ENCODE data around the gene RTP3.
"Not testable (repeated sequence)": the region's sequence is repeated elsewhere in the genome, so short reads cannot be mapped to it uniquely, and the experiment has no call there.

Gene RTP3

GRCh38 chr3:46519952-46520351, 22.2 kb downstream of the RTP3 start:
- no peak for DNase-seq

- no peak for DNase-seq
Measured at GRCh38 chr3:46520531-46520930, 22.8 kb downstream of the RTP3 start.

- no peak for DNase-seq
Measured at GRCh38 chr3:46521096-46521495, 23.3 kb downstream of the RTP3 start.

DNA sequence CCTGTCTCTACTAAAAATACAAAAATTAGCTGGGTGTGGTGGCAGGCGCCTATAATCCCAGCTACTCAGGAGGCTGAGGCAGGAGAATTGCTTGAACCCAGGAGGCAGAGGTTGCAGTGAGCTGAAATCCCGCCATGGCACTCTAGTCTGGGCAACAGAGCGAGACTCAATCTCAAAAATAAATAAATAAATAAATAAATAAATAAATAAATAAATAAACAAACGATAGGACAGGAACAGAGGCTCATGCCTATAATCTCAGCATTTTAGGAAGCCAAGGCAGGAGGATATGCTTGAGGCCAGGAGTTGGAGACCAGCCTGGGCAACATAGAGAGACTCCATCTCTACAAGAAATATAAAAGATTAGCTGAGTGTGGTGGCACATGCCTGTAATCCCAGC, 24.4 kb downstream of the RTP3 start:
- DNase-seq, result not testable (repeated sequence)

- DNase-seq, result no peak
Measured at GRCh38 chr3:46523556-46523955, 25.8 kb downstream of the RTP3 start.

- DNase-seq, result no peak
Measured at GRCh38 chr3:46524008-46524407, 26.2 kb downstream of the RTP3 start.

- DNase-seq, result no peak
Measured at GRCh38 chr3:46524832-46525231, 27.1 kb downstream of the RTP3 start.

DNA sequence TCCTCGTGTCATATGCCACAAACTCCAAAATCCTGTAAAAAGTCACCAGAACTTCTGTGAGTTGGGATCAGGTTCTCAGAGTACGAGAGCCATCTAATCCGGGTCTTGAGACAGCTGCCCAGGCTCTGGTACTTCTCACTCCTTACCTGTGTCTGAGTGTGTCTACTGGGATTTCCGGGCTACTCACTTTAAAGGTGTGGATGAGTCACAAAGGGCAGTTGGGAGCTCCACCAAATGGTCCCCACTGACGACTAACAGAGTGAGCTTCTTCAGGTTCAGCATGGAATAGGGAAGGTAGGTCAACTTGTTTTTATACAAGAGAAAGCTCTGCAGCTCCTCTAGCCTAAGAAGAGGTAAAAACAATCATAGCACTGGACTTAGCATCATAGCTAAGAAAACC, 29.5 kb downstream of the RTP3 start:
- no peak for DNase-seq

- DNase-seq, result no peak
Measured at GRCh38 chr3:46533091-46533490, 35.3 kb downstream of the RTP3 start.

GRCh38 chr3:46535746-46536145, 38.0 kb downstream of the RTP3 start:
- DNase-seq, result no peak

GRCh38 chr3:46536758-46537157, 39.0 kb downstream of the RTP3 start:
- no peak for DNase-seq

DNA sequence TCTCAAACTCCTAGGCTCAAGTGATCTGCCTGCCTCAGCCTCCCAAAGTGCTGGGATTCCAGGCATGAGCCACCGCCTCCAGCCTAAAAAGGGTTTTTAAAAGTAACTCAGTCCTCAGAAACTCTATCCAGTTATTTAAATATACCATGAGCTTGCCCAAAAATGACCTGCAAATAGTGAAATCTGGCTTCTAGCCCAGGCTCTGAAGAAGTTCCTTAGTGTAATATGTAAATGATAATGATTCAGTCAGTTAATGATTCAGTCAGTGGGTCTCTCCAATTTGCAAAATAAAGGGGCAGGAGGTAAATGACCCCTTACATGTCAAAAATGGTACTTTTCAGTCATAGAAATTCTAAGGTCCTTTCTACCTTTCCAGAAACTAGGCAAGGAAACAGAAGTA, 39.5 kb downstream of the RTP3 start:
- no peak for DNase-seq

DNA sequence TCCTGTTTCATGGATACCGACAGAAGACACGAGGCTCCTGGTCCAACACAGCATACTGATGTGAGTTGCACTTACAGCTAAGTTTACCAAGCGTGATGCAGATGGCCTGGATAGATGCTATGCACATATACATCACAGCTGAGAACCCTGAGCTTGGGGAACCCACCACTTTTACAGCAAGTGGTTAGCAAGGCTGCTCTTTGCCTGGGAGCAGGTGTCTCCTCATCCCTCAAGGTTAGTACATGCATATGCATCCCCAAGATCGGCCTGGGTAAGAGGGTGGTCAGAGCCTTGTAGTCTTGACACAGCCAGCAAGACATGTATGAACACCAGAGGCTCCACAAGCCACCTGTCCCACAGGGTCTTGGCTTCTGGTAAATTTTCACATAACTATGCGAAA, 40.0 kb downstream of the RTP3 start:
- DNase-seq, result no peak

DNA sequence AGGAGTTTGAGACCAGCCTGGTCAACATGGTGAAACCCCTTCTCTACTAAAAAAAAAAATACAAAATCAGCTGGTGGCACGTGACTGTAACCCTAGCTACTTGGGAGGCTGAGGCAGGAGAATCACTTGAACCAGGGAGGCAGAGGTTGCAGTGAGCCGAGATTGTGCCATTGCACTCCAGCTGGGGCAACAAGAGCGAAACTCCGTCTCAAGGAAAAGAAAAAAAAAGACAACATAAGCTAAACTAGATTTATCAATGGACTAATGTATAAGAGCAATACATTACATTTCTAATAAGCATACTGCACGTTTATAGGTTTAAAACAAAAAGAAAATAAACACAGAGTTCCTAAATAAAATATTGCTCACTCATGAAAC, 40.6 kb downstream of the RTP3 start:
- not testable (repeated sequence) for DNase-seq

DNA sequence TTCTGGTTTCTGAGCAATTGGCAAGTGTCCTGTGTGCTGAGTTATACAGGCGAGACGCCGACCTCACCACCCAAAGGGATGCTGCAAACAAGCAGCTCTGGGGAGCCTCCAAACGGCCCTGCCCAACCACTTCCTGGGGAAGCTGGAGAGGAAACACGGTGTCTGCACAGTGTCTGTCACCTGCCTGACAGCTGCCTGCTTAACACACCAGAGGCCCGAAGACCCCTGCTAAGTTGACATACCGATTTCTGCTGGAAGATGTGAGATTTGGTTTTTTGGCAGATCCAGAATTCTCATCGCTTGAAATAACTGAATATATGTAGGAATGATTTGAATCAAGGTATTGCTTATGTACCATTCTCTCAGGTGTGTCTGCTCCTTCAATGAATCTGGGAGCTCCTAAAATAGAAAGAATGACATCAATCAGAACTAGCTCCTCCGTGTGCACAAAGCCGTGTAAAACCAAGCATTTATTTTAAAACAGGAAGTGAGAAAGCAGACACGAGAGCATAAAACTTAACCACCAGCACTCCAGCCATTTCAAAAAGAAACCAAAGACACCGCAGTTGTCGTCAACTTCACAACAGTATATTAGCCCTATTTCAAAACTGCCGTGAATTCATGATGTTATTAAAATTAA, 41.1 kb downstream of the RTP3 start:
- peak; percentile 15 to 78 (median 46) for DNase-seq

- no peak for DNase-seq
Measured at GRCh38 chr3:46539443-46540005, 41.7 kb downstream of the RTP3 start.

GRCh38 chr3:46540550-46540949, 42.8 kb downstream of the RTP3 start:
- no peak for DNase-seq

DNA sequence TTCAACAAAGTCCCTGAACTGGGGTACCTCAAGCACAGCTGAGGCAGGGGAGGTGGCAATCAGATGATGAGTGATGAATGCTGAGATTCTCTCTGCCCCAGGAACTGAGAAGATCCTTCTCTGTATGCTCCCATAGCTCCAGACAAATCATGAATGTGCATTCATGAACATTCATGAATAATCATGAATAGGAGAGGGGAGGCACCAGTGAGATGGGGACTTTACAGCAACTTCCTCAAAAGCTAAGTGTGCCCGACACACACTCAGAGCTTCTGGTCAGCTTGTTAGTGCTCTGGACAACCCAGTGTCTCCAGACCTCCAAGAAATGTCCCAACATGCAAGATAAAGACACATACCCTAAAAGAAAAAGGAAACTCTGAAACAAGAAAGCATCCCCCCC, 44.1 kb downstream of the RTP3 start:
- no peak for DNase-seq

- DNase-seq, result no peak
Measured at GRCh38 chr3:46542344-46542743, 44.6 kb downstream of the RTP3 start.

GRCh38 chr3:46542801-46543201, 45.0 kb downstream of the RTP3 start:
- DNase-seq, result no peak

DNA sequence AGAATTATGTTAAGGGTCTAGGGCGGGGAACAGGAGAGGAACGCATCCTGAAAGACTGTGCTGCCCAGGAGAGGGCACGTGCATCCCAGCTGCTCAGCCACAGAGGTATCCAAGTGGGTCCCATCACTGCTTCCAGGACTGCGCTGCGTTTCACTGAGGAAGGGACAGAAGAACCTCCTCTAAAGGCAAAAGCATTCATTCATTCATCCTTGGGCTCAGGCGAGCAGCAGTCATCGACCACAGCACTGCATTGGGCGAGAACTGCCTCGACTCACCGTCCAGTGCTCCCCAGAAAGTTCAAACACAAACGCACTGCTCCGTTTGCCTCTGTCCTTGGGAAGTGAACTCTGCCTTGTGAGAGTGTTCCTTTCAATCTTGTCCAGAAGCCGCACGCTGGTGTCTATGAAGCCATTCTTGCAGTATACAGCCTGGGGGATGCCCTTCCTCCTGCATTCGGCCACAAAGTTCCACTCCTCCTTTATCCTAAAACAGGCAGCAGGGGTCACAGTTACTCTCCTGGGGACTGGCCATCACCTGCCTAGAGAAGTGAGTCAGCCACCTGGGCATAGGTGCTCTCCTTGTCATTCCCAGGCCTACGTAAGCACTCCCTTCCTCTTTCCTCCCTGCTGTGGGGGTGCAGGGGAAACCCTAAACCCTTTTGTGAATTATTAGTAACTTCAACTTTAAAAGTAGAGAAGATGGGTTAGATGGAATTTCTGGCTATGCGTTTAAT, 47.2 kb downstream of the RTP3 start:
- no peak for DNase-seq

DNA sequence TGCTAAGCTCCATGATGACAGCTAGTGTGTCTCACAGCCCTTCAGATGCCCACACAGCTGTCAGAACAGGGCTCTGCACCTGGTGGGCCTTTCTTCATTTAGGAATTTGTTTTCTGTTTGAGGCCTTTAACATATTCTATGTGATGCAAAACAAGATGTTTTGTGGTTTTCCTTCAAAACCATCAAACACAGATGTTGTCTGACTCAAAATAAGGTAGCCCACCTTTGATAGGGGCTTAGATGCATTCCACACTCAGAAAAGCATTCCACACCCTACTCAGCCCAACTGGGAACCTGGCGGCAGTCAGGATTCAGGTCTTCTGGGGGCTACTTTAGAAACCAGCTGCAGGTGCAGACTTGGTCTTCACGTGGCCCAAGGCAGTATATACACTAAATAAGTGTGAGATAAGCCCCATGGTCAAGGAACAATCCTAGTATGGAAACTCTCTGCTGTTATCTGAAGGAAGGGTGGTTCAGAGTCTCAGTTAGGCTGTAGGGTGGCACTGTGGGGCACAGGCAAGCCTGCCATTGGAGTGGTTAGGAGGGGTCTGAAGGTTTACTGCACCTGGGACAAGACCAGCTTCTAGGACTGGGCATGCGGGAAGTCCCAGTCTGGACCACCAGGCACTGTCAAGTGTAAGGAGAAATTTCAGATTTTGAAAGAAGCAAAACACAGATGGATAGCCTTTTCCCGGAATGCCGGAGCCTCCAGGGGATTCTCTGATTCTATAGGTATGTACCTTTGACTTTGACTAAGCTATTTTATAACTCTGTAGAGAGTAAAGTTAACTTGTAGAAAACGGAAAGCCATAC, 48.2 kb downstream of the RTP3 start:
- no peak for DNase-seq

GRCh38 chr3:46546896-46547440, 49.2 kb downstream of the RTP3 start:
- no peak for DNase-seq

Measured in activated naive CD4-positive, alpha-beta T cell (primary cell).